Neural cell (in vitro differentiated cells): ENCODE data around the gene LMNB1. TPM values are rescaled to one million over a fixed set of nuclear protein-coding genes. Genes with fewer than 3 reads are reported as not detected.

Experiments
- H2AFZ ChIP-seq: fragments of 200-600, 300-800 bp; sonication (generic), shearing (Covaris generic); 2 replicates; pipeline ENCODE4 v1.6.0; 2014; ENCODE audit warnings: low read depth, mild to moderate bottlenecking, antibody characterized with exemption, low read length, moderate library complexity
- H3F3A ChIP-seq: fragments of 200-600 bp; shearing (Covaris generic); 2 replicates; pipeline ENCODE4 v1.6.1; 2016; ENCODE audit warnings: mild to moderate bottlenecking, moderate library complexity, mixed read lengths, antibody characterized with exemption, low read length; ENCODE audit not compliant: insufficient read depth, poor library complexity, severe bottlenecking
- H3K27ac ChIP-seq: fragments of 200-600, 300-800 bp; sonication (generic), shearing (Covaris generic); 2 replicates; pipeline ENCODE4 v1.5.1; 2014; ENCODE audit warnings: mild to moderate bottlenecking, low read length, moderate library complexity
- H3K27me3 ChIP-seq: fragments of 300-800, 200-600 bp; sonication (generic), shearing (Covaris generic); 2 replicates; pipeline ENCODE4 v1.6.0; 2014; ENCODE audit warnings: mild to moderate bottlenecking, low read depth, low read length, moderate library complexity; ENCODE audit not compliant: insufficient read depth
- H3K36me3 ChIP-seq: fragments of 300-800, 200-600 bp; sonication (generic), shearing (Covaris generic); 2 replicates; pipeline ENCODE4 v1.5.1; 2014; ENCODE audit warnings: mild to moderate bottlenecking, antibody characterized with exemption, low read length, moderate library complexity; ENCODE audit not compliant: insufficient read depth
- H3K4me2 ChIP-seq: fragments of 300-800, 200-600 bp; sonication (generic), shearing (Covaris generic); 2 replicates; pipeline ENCODE4 v1.6.0; 2014; ENCODE audit warnings: mild to moderate bottlenecking, low read length
- H3K4me3 ChIP-seq: fragments of 300-800, 200-600 bp; sonication (generic), shearing (Covaris generic); 2 replicates; pipeline ENCODE4 v1.5.1; 2014; ENCODE audit warnings: mild to moderate bottlenecking, low read length, moderate library complexity
- H3K79me2 ChIP-seq: fragments of 200-600 bp; shearing (Covaris generic); replicated peaks from 2 replicates; pipeline ENCODE4 v1.6.0; 2014; ENCODE audit warnings: mild to moderate bottlenecking, low read length, moderate library complexity; ENCODE audit not compliant: insufficient read depth
- H3K9ac ChIP-seq: fragments of 300-800, 200-600 bp; sonication (generic), shearing (Covaris generic); 2 replicates; pipeline ENCODE4 v1.6.1; 2016; ENCODE audit warnings: mild to moderate bottlenecking, low read length, mixed read lengths
- H3K9me2 ChIP-seq: fragments of 200-600 bp; shearing (Covaris generic); 2 replicates; pipeline ENCODE4 v1.6.1; 2016; ENCODE audit warnings: mild to moderate bottlenecking, low read length, mixed read lengths; ENCODE audit not compliant: insufficient read depth
- H3K9me3 ChIP-seq: fragments of 200-600, 300-800 bp; sonication (generic), shearing (Covaris generic); 2 replicates; pipeline ENCODE4 v1.6.1; 2016; ENCODE audit warnings: mild to moderate bottlenecking, mixed run types, low read length, moderate library complexity, mixed read lengths
- H4K20me1 ChIP-seq: fragments of 200-600 bp; shearing (Covaris generic); 2 replicates; pipeline ENCODE4 v1.6.1; 2016; ENCODE audit warnings: mild to moderate bottlenecking, mixed run types; ENCODE audit not compliant: insufficient read depth
- EP300 ChIP-seq: fragments of 450-650 bp; conservative IDR thresholded peaks from 2 replicates; pipeline ENCODE4 v1.6.1; 2014; ENCODE audit warnings: antibody characterized with exemption, mild to moderate bottlenecking, moderate library complexity; ENCODE audit not compliant: poor library complexity, severe bottlenecking
- EZH2 ChIP-seq: fragments of 200-600, 300-800 bp; shearing (Covaris generic), sonication (generic); IDR thresholded peaks from 2 replicates; pipeline ENCODE4 v1.6.1; 2014; ENCODE audit warnings: antibody characterized with exemption, low read length, borderline replicate concordance, mild to moderate bottlenecking; ENCODE audit not compliant: insufficient read depth, poor library complexity, severe bottlenecking
- MXI1 ChIP-seq: fragments of 450-650 bp; conservative IDR thresholded peaks from 2 replicates; pipeline ENCODE4 v1.6.1; 2014; ENCODE audit warnings: antibody characterized with exemption, mild to moderate bottlenecking; ENCODE audit not compliant: poor library complexity, severe bottlenecking
- POLR2AphosphoS5 ChIP-seq: IDR thresholded peaks from 2 replicates; pipeline ENCODE4 v1.6.1; 2012
- RAD21 ChIP-seq: fragments of 450-650 bp; conservative IDR thresholded peaks from 2 replicates; pipeline ENCODE4 v1.6.1; 2014; ENCODE audit warnings: antibody characterized with exemption, mild to moderate bottlenecking, moderate library complexity
- SMC3 ChIP-seq: fragments of 450-650 bp; conservative IDR thresholded peaks from 2 replicates; pipeline ENCODE4 v1.6.1; 2014; ENCODE audit warnings: antibody characterized with exemption, mild to moderate bottlenecking, moderate library complexity; ENCODE audit not compliant: poor library complexity
- TAF1 ChIP-seq: IDR thresholded peaks from 2 replicates; pipeline ENCODE4 v1.6.1; 2012; ENCODE audit warnings: low read depth
- polyA plus RNA-seq: library from polyadenylated mRNA; depleted of rRNA; stranded (reverse); fragments of >200 nt; gene quantifications from 2 replicates; pipeline ENCODE4 v1.2.3, GENCODE V29; 2014
- TF ChIP-seq, protein P1 (sequence below): fragments of 450-650 bp; IDR thresholded peaks from 2 replicates; pipeline ENCODE4 v1.5.1; 2014; ENCODE audit warnings: antibody characterized with exemption, mild to moderate bottlenecking, moderate library complexity; ENCODE audit not compliant: poor library complexity, severe bottlenecking
- TF ChIP-seq, protein P2 (sequence below): IDR thresholded peaks from 2 replicates; pipeline ENCODE4 v1.6.1; 2012; ENCODE audit warnings: borderline replicate concordance

Gene LMNB1
- polyA plus RNA-seq, 1 donor from 2014 or later, result 91.0 TPM

- Histone ChIP-seq H3K27me3 (no peaks in the 10 kb centered on the region), H2AFZ (no peak overlapping the region), H3F3A (no peaks in the 10 kb centered on the region), H4K20me1 (no peaks in the 10 kb centered on the region), H3K27ac (no peak overlapping the region), H3K36me3 (no peaks in the 10 kb centered on the region), H3K4me3 (no peak overlapping the region), H3K9ac (no peak overlapping the region), H3K9me2 (no peaks in the 10 kb centered on the region), H3K4me2 (no peak overlapping the region), H3K79me2 (no peaks in the 10 kb centered on the region), H3K9me3 (no peaks in the 10 kb centered on the region)
- TF ChIP-seq EZH2 (no peak), POLR2AphosphoS5 (no peak), SMC3 (no peak), TAF1 (no peak), RAD21 (no peak), MXI1 (no peak), EP300 (no peak)
- TF ChIP-seq, protein P1, sequence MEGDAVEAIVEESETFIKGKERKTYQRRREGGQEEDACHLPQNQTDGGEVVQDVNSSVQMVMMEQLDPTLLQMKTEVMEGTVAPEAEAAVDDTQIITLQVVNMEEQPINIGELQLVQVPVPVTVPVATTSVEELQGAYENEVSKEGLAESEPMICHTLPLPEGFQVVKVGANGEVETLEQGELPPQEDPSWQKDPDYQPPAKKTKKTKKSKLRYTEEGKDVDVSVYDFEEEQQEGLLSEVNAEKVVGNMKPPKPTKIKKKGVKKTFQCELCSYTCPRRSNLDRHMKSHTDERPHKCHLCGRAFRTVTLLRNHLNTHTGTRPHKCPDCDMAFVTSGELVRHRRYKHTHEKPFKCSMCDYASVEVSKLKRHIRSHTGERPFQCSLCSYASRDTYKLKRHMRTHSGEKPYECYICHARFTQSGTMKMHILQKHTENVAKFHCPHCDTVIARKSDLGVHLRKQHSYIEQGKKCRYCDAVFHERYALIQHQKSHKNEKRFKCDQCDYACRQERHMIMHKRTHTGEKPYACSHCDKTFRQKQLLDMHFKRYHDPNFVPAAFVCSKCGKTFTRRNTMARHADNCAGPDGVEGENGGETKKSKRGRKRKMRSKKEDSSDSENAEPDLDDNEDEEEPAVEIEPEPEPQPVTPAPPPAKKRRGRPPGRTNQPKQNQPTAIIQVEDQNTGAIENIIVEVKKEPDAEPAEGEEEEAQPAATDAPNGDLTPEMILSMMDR, result no peak
- TF ChIP-seq, protein P2, sequence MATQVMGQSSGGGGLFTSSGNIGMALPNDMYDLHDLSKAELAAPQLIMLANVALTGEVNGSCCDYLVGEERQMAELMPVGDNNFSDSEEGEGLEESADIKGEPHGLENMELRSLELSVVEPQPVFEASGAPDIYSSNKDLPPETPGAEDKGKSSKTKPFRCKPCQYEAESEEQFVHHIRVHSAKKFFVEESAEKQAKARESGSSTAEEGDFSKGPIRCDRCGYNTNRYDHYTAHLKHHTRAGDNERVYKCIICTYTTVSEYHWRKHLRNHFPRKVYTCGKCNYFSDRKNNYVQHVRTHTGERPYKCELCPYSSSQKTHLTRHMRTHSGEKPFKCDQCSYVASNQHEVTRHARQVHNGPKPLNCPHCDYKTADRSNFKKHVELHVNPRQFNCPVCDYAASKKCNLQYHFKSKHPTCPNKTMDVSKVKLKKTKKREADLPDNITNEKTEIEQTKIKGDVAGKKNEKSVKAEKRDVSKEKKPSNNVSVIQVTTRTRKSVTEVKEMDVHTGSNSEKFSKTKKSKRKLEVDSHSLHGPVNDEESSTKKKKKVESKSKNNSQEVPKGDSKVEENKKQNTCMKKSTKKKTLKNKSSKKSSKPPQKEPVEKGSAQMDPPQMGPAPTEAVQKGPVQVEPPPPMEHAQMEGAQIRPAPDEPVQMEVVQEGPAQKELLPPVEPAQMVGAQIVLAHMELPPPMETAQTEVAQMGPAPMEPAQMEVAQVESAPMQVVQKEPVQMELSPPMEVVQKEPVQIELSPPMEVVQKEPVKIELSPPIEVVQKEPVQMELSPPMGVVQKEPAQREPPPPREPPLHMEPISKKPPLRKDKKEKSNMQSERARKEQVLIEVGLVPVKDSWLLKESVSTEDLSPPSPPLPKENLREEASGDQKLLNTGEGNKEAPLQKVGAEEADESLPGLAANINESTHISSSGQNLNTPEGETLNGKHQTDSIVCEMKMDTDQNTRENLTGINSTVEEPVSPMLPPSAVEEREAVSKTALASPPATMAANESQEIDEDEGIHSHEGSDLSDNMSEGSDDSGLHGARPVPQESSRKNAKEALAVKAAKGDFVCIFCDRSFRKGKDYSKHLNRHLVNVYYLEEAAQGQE, result no peak
Observed at GRCh38 chr5:126854526-126855110, 77.7 kb downstream of the LMNB1 start.

GRCh38 chr5:126855266-126855665 is 78.3 kb downstream of the LMNB1 start:
- Histone ChIP-seq H3K9ac (no peak overlapping the region), H3K4me3 (no peak overlapping the region), H3K79me2 (no peaks in the 10 kb centered on the region), H3F3A (no peaks in the 10 kb centered on the region), H2AFZ (no peak overlapping the region), H3K9me3 (no peaks in the 10 kb centered on the region), H3K27ac (no peak overlapping the region), H4K20me1 (no peaks in the 10 kb centered on the region), H3K27me3 (no peaks in the 10 kb centered on the region), H3K4me2 (no peak overlapping the region), H3K36me3 (no peaks in the 10 kb centered on the region), H3K9me2 (no peaks in the 10 kb centered on the region)
- TF ChIP-seq, protein P1, result no peak
- TF ChIP-seq MXI1, result no peak
- no peak for TF ChIP-seq EP300
- TF ChIP-seq SMC3, result no peak
- no peak for TF ChIP-seq RAD21
- no peak for TF ChIP-seq TAF1
- TF ChIP-seq POLR2AphosphoS5, result no peak
- no peak for TF ChIP-seq EZH2
